ENCODE data around the gene YKT6.

GRCh38 chr7:44151956-44152355 lies 48.8 kb upstream of the YKT6 start:
- TF ChIP-seq CTCF (IDR thresholded peaks at IDR 0.05), result no peak
- TF ChIP-seq POLR2A (IDR thresholded peaks at IDR 0.05), result no peak

All from thyroid gland (tissue), 4 donors.